Endothelial cell (in vitro differentiated cells): ENCODE measurements around the gene GALNT5. TPM values are rescaled to one million over a fixed set of nuclear protein-coding genes. Genes with fewer than 3 reads are reported as not detected.
A peak's percentile ranks its signal among the peaks of the same experiment; 100 is the strongest.

ENCODE experiments used
- DNase-seq: peaks from one replicate; pipeline ENCODE4 v3.0.0; 2021; ENCODE audit warnings: low spot score
- H3K27ac Mint-ChIP-seq: one replicate; pipeline ENCODE4 v1.8.0; 2021; ENCODE audit warnings: mixed read lengths, inconsistent platforms; ENCODE audit not compliant: unreplicated experiment
- H3K27me3 Mint-ChIP-seq: one replicate; pipeline ENCODE4 v1.8.0; 2021; ENCODE audit warnings: mild to moderate bottlenecking, moderate library complexity, mixed read lengths, inconsistent platforms; ENCODE audit not compliant: unreplicated experiment
- H3K36me3 Mint-ChIP-seq: one replicate; pipeline ENCODE4 v1.8.0; 2021; ENCODE audit warnings: mild to moderate bottlenecking, low read depth, mixed read lengths, inconsistent platforms; ENCODE audit not compliant: unreplicated experiment
- H3K4me1 Mint-ChIP-seq: one replicate; pipeline ENCODE4 v1.8.0; 2021; ENCODE audit warnings: mild to moderate bottlenecking, mixed read lengths, inconsistent platforms; ENCODE audit not compliant: unreplicated experiment
- H3K4me3 Mint-ChIP-seq: one replicate; pipeline ENCODE4 v1.8.0; 2021; ENCODE audit warnings: mild to moderate bottlenecking, mixed read lengths, inconsistent platforms; ENCODE audit not compliant: unreplicated experiment
- H3K9me3 Mint-ChIP-seq: one replicate; pipeline ENCODE4 v1.8.0; 2021; ENCODE audit warnings: mixed read lengths, inconsistent platforms; ENCODE audit not compliant: unreplicated experiment
- total RNA-seq: library from RNA; stranded (reverse); fragmentation: NEBNext Ultra II Directional; extraction: Animal tissue kit (Norgen Biotek cat#: 25700); gene quantifications from one replicate; pipeline ENCODE4 v1.2.1, GENCODE V29; 2021; ENCODE audit not compliant: unreplicated experiment
- TF ChIP-seq, protein P1 (sequence below): fragments of 200-600 bp; sonication (generic); IDR thresholded peaks from one replicate; pipeline ENCODE4 v1.5.0; 2021; ENCODE audit warnings: antibody characterized with exemption; ENCODE audit not compliant: unreplicated experiment

GALNT5 gene
- total RNA-seq, 1 donor from 2014 or later = 0.15 TPM

DNA sequence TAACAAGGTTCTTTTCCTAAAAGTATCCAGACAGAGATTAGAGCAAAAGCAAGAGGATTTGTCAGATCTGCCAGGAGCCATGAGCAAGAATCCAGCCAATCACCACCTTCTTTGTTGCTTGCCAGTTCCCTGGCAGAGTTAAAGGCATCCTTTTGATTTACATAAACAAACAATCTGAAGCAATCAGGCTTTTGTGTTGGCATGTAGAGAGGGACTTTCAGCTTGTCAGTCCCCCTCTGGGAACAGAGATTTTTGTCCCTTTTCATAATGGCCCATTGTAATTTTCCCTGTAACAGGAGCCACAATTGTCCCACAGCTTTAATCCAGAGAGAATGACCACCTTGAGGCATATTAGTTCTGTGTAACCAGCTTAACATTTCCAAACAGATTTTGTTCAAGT is 68.3 kb downstream of the GALNT5 start, which contains the start of gene ERMN:
Gene ERMN (minus strand): TSS at position 39 of the 400 bp plus-strand sequence. CDS start 182 bp downstream, outside the sequence.
- Mint-ChIP-seq H3K4me3 (no peak within 1 kb of the TSS), H3K9me3 (no peaks in the 10 kb centered on the region), H3K36me3 (no peaks in the 10 kb centered on the region), H3K27ac (no peak within 1 kb of the TSS), H3K27me3 (no peaks in the 10 kb centered on the region), H3K4me1 (peaks cover 8% of the 10 kb centered on the region)
- TF ChIP-seq, protein P1, sequence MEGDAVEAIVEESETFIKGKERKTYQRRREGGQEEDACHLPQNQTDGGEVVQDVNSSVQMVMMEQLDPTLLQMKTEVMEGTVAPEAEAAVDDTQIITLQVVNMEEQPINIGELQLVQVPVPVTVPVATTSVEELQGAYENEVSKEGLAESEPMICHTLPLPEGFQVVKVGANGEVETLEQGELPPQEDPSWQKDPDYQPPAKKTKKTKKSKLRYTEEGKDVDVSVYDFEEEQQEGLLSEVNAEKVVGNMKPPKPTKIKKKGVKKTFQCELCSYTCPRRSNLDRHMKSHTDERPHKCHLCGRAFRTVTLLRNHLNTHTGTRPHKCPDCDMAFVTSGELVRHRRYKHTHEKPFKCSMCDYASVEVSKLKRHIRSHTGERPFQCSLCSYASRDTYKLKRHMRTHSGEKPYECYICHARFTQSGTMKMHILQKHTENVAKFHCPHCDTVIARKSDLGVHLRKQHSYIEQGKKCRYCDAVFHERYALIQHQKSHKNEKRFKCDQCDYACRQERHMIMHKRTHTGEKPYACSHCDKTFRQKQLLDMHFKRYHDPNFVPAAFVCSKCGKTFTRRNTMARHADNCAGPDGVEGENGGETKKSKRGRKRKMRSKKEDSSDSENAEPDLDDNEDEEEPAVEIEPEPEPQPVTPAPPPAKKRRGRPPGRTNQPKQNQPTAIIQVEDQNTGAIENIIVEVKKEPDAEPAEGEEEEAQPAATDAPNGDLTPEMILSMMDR = no peak
- DNase-seq = no peak

DNA sequence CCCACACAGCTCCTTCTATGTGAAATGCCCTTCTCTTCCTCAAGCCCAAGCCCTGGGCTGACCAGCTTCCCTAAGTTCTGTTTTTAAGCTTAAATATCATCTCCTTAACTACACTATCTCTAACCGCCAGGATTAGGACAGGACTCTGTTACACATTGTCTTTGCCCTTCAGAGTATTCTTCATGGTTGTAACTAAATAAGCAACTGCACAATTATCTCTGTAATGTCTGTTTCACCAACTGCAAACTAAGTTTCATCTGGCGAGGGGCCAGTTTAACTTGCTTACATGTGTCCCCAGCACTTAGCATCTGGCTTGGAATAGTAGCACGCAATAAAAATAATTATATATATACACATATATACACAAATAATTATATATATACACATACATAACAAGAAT is 69.2 kb downstream of the GALNT5 start:
- Mint-ChIP-seq H3K36me3 (no peaks in the 10 kb centered on the region), H3K4me3 (no peak overlapping the region), H3K27me3 (no peaks in the 10 kb centered on the region), H3K27ac (no peak overlapping the region), H3K9me3 (no peaks in the 10 kb centered on the region), H3K4me1 (peaks cover 5% of the 10 kb centered on the region)
- TF ChIP-seq, protein P1 = no peak
- no peak for DNase-seq

DNA sequence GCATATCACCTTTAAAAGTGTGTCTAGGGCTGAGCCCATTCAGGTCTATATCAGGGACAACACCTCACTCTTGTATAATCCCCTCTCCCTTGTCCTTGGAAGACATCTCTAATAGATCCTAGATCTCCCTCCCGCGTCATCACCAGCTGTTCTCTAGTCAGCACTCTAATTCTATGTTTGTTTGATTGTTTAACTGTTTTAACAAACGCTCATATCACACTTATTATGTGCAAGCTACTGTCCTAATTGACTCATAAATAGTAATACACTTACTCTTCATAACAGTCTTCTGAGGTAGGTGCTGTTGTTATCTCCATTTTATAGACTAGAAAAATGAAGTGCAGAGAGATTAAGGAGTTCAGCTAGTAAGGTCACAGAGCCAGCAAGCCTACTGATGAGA is 69.7 kb downstream of the GALNT5 start:
- TF ChIP-seq, protein P1 = no peak
- peaks cover 5% of the 10 kb centered on the region for H3K4me1 Mint-ChIP-seq

DNA sequence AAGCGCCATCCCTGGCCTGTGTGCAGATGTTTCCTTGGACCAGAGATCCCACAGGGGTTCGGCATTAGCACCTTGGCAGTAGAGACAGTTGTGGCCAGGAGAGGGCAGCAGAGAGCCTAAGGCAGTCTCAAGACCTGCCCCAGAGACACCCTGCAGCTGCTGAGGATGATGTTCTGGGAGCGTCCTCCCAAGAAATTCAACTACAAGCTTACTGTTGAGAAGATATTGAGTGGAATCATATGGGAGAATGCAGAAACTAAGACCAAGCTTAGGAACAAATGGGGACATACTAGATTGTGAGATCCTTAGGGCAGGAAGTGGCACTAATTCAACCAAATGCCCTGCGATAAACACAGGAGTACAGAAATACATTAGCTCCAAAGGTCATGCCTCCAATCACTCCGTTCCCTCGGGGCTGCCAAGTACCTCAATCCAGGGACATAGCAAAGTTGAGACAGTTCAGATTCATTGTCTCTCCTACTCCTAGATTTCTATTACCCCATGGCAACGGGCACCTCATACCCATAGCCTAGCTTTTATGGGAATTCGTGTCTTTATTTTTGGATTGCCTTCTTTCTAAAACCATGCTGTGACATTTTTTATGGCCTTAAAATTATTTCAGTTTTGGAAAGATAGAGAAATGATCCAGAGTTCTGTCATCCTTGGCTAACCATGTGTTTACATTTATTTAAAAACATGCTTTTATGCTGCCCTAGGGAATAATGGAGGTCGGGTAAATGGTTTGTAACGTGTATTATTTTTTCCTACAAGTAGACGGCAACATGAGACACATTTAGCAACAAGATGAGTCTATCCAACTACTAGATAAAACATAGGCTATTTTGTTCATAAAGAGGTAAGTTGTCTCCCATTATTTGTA is 70.4 kb downstream of the GALNT5 start:
- DNase-seq = peak; percentile 86
- no peaks in the 10 kb centered on the region for H3K36me3 Mint-ChIP-seq
- no peaks in the 10 kb centered on the region for H3K9me3 Mint-ChIP-seq
- no peaks in the 10 kb centered on the region for H3K27me3 Mint-ChIP-seq
- no peak overlapping the region for H3K4me3 Mint-ChIP-seq
- H3K4me1 Mint-ChIP-seq = peaks cover 5% of the 10 kb centered on the region
- no peak overlapping the region for H3K27ac Mint-ChIP-seq
- TF ChIP-seq, protein P1 = peak; percentile 81

More for the DNA sequence above, 69.7 kb downstream of the GALNT5 start:
- H3K9me3 Mint-ChIP-seq = no peaks in the 10 kb centered on the region
- no peak overlapping the region for H3K4me3 Mint-ChIP-seq
- H3K27me3 Mint-ChIP-seq = no peaks in the 10 kb centered on the region
- DNase-seq = no peak
- no peak overlapping the region for H3K27ac Mint-ChIP-seq
- no peaks in the 10 kb centered on the region for H3K36me3 Mint-ChIP-seq

DNA sequence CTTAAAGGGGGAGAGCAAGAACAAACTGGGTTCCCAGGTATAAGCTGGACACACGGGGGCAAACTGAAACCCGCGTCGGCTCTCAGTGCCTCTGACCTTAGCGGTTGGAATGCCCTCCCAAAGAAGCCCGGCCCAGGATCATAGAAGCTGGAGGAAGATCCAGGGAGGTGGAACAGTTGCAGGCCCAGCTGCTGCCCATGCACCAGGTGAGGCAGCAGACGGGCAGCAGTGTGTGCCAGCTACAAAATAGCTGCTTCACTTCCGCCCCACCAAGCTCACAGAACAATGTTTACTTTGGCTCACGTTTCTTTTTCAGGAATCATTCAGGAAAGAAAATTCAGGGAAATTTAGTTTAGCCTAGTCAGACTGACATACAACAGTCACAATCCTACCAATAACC is 72.0 kb downstream of the GALNT5 start:
- Mint-ChIP-seq H3K9me3 (no peaks in the 10 kb centered on the region), H3K36me3 (no peaks in the 10 kb centered on the region), H3K27me3 (no peaks in the 10 kb centered on the region), H3K4me3 (no peak overlapping the region), H3K27ac (no peak overlapping the region), H3K4me1 (peaks cover 5% of the 10 kb centered on the region)
- TF ChIP-seq, protein P1 = no peak
- DNase-seq = no peak
